Transverse colon (tissue), 4 donors: ENCODE results near the gene DEFB132. TPM values are rescaled to one million over a fixed set of nuclear protein-coding genes. Genes with fewer than 3 reads are reported as not detected.

Experiments
- DNase-seq: peaks from one replicate; pipeline ENCODE4 v3.0.0-alpha.2; 2019
- H3K27ac ChIP-seq, 4 donors: fragments of 200-600 bp; sonication (generic); 2 replicates each; pipeline ENCODE4 v1.5.1; 2016 to 2018; ENCODE audit warnings: inconsistent platforms in 4 of 4
- H3K27me3 ChIP-seq: fragments of 200-600 bp; sonication (generic); 2 replicates; pipeline ENCODE4 v1.5.1; 2017; ENCODE audit warnings: inconsistent platforms
- H3K36me3 ChIP-seq, 4 donors: fragments of 200-600 bp; sonication (generic); 2 replicates each; pipeline ENCODE4 v1.5.1; 2017 to 2019; ENCODE audit warnings: inconsistent platforms in 4 of 4
- H3K4me1 ChIP-seq, 4 donors: fragments of 200-600 bp; sonication (generic); 2 replicates each; pipeline ENCODE4 v1.5.1; 2017 to 2020; ENCODE audit warnings: inconsistent platforms in 4 of 4
- H3K4me3 ChIP-seq, 4 donors: fragments of 200-600 bp; sonication (generic); 1 replicate in 1 of 4; 2 replicates in 3 of 4; pipeline versions ENCODE4 v1.5.1 to v1.6.1; 2017 to 2019; ENCODE audit warnings: inconsistent platforms in 4 of 4
- H3K9me3 ChIP-seq, 2 donors: fragments of 200-600 bp; sonication (generic); 2 replicates each; pipeline ENCODE4 v1.5.1; 2017 to 2019; ENCODE audit warnings: inconsistent platforms in 2 of 2
- CTCF ChIP-seq, 5 experiments: fragments of 200-600 bp in 3 of 5; fragments of 450-650 bp in 2 of 5; sonication (generic) in 3 of 5; IDR thresholded peaks; 1 replicate in 2 of 5; 2 replicates in 3 of 5; pipeline ENCODE4 v1.5.1; 2016 to 2017; ENCODE audit warnings: antibody characterized with exemption in 5 of 5, inconsistent platforms in 3 of 5, mild to moderate bottlenecking in 2 of 5, moderate library complexity in 1 of 5
- EP300 ChIP-seq: sonication (generic); formaldehyde crosslinking; IDR thresholded peaks from one replicate; pipeline ENCODE4 v1.6.1; 2017; ENCODE audit warnings: antibody characterized with exemption, low read depth
- POLR2A ChIP-seq: fragments of 450-650 bp; IDR thresholded peaks from one replicate; pipeline ENCODE4 v1.6.1; 2016; ENCODE audit warnings: antibody characterized with exemption, mild to moderate bottlenecking, moderate library complexity
- POLR2AphosphoS5 ChIP-seq, 3 donors: sonication (generic); formaldehyde crosslinking; IDR thresholded peaks; one replicate each; pipeline ENCODE4 v1.6.1; 2016; ENCODE audit warnings: antibody characterized with exemption in 3 of 3
- WGBS, 2 donors: methylation state at CpG; one replicate each; pipeline ENCODE4 v1.1.5; 2018; ENCODE audit warnings: low coverage in 1 of 2; 5-methylcytosine and 5-hydroxymethylcytosine counted together
- in situ Hi-C, 4 donors: fragments of 200-750 bp; cut with MboI; loops; one replicate each; pipeline versions ENCODE4 v1.15.0 to v1.15.1; 2017; ENCODE audit warnings: low sequenced_read_pairs in 3 of 4, low pct_ligation_motif_present in 1 of 4, low pct_unique_long_range_greater_than_20kb in 1 of 4
- intact Hi-C: fragments of 100-400 bp; cut with DNase I; formaldehyde crosslinking; loops from one replicate; pipeline ENCODE4 v1.15.1; 2023; ENCODE audit warnings: low total_unique reads
- total RNA-seq, 4 donors: library from RNA; depleted of rRNA; stranded (reverse); fragments of >200 nt; gene quantifications; one replicate each; pipeline ENCODE4 v1.1.0, GENCODE V29; 2016

Gene DEFB132
- total RNA-seq, 4 donors from 2014 or later: not detected

- Histone ChIP-seq H3K36me3 (no peaks in the 10 kb centered on the region), H3K9me3 (no peaks in the 10 kb centered on the region), H3K4me1 (peaks cover 4 to 36% (median 36%) of the 10 kb centered on the region in 4 donors), H3K27ac (peak overlapping the region; percentile 96 to 100 (median 100)), H3K27me3 (no peaks in the 10 kb centered on the region), H3K4me3 (peak overlapping the region; percentile 67 to 96 (median 84))
- in situ Hi-C loops (no loop called here), intact Hi-C loops (no loop called here)
- TF ChIP-seq CTCF (IDR thresholded peaks at IDR 0.05): no peak
- WGBS, 2 donors: 3 to 11% methylated on average over 9 to 15 of the region's 15 CpGs
- no peak for DNase-seq
Observed at GRCh38 chr20:298776-299391, 41.4 kb downstream of the DEFB132 start.

DNA sequence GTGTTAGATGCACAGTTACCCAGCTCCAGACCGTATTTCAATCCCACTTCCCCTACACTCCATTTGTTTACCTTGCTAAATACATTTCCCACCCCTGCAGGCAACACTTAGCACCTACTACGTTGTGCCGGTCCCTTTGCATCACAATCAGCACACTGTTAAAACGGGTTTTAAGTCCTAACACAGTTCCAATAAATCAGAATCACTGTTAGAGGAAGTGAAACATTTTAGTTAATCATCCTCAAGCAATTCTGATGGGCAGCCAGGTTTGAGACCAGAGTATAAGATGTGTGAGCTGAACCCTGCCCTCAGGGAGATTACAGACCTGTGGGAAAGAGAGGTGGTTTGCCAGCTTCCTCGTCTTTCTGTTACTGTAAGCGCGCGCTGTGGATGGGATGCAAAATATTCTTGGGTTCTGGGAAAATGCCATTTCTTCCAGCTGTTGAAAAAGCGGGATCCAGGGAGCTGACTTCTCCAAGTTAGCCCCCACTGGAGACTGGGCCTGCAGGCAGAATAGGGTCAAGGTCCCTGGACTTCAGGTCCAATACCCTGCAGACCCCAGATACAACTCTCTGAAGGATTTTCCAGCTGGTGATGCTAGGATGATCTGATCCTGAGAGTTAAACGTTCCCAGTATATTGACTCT, 42.9 kb downstream of the DEFB132 start:
- DNase-seq: no peak
- intact Hi-C loops (no loop called here), in situ Hi-C loops (no loop called here)
- 45 to 50% methylated on average over 7 to 10 of the region's 10 CpGs for WGBS, 2 donors
- H3K4me3 ChIP-seq: peak overlapping the region in 1 of 4 donors; percentile 67
- H3K9me3 ChIP-seq: no peaks in the 10 kb centered on the region
- H3K36me3 ChIP-seq: no peaks in the 10 kb centered on the region
- TF ChIP-seq CTCF (IDR thresholded peaks at IDR 0.05): no peak
- no peak for TF ChIP-seq POLR2A
- no peak for TF ChIP-seq EP300
- TF ChIP-seq POLR2AphosphoS5 (IDR thresholded peaks at IDR 0.05): no peak
- H3K27ac ChIP-seq: peak overlapping the region in 3 of 4 donors; percentile 4 to 36 (median 11)
- H3K4me1 ChIP-seq: peaks cover 4 to 36% (median 36%) of the 10 kb centered on the region in 4 donors
- H3K27me3 ChIP-seq: no peaks in the 10 kb centered on the region

DNA sequence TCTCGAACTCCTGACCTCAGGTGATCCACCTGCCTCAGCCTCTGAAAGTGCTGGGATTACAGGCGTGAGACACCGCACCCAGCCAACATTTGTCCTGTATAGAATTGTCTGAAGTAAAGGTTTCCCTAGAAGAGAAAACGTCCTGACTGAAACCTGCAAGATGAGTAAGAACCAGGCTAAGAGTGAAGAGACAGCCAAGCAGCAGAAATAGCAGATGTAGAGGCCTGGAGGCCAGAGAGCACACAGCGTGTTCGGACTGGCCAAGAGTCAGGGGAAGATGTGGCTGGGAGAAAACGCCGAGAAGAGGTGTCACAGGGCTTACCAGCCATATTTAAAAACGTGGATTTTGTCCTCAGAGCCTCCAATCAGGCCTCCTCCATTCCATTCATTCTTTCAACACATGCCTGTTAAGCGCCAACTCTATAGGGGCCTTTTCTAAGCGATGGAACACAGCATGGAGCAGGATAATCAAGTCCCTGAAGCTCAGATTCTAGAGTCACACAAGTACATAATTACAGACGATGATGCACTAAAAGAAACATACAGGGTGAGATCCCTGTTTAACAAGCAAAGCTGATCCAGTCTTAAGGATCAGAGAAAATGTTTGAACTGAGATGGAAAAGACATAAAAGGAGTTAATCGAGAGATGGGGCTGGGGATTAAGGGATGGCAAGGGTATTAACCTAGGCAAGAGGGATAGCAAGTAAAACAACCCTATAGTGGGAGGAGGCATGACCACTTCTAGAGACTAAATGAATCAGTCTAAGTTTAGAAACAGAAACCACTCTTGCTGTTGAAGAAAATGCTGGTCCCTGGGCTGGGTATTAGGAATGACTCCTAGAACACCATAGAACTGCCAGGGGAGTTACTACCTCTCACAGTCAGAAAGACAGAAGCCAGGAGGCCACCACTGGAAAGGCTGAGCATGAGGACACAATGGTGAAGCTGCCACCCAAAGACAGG, 44.6 kb downstream of the DEFB132 start:
- no peaks in the 10 kb centered on the region for H3K36me3 ChIP-seq
- H3K4me1 ChIP-seq: peaks cover 0 to 30% (median 29%) of the 10 kb centered on the region in 4 donors
- intact Hi-C loops (no loop called here), in situ Hi-C loops (no loop called here)
- WGBS, 2 donors: 74 to 87% methylated on average over 10 to 13 of the region's 13 CpGs
- H3K9me3 ChIP-seq: no peaks in the 10 kb centered on the region
- DNase-seq: no peak
- H3K27ac ChIP-seq: no peak overlapping the region
- H3K27me3 ChIP-seq: no peaks in the 10 kb centered on the region
- no peak overlapping the region for H3K4me3 ChIP-seq
- TF ChIP-seq POLR2AphosphoS5 (IDR thresholded peaks at IDR 0.05) (no peak), EP300 (no peak), POLR2A (no peak), CTCF (IDR thresholded peaks at IDR 0.05) (no peak)

GRCh38 chr20:305745-306144, 48.2 kb downstream of the DEFB132 start:
- H3K4me3 ChIP-seq: no peak overlapping the region
- H3K27ac ChIP-seq: no peak overlapping the region
- H3K36me3 ChIP-seq: no peaks in the 10 kb centered on the region
- in situ Hi-C loops (no loop called here), intact Hi-C loops (no loop called here)
- H3K27me3 ChIP-seq: no peaks in the 10 kb centered on the region
- no peaks in the 10 kb centered on the region for H3K9me3 ChIP-seq
- 60 to 76% methylated on average over 5 to 10 of the region's 11 CpGs for WGBS, 2 donors
- DNase-seq: no peak
- peaks cover 0 to 19% (median 7%) of the 10 kb centered on the region in 4 donors for H3K4me1 ChIP-seq
- no peak for TF ChIP-seq CTCF (IDR thresholded peaks at IDR 0.05)
- TF ChIP-seq POLR2A: no peak
- TF ChIP-seq EP300: no peak
- no peak for TF ChIP-seq POLR2AphosphoS5 (IDR thresholded peaks at IDR 0.05)
